ENCODE measurements around the gene ASIC1.

- TF ChIP-seq POLR2A (IDR thresholded peaks at IDR 0.05; ENCODE audit: low read length) (no peak), GATA1 (IDR thresholded peaks at IDR 0.05; ENCODE audit: low read depth, low read length) (no peak)
These were observed 15.8 kb downstream of the ASIC1 start for GRCh38 chr12:50073206-50073605.
